GM18508 (cell line): Measurements from ENCODE around the gene C10orf120.

Experiments
- ATAC-seq: cut with Tn5 transposase; IDR thresholded peaks from one replicate; pipeline ENCODE4 v1.9.1; 2021; ENCODE audit warnings: moderate number of reproducible peaks; ENCODE audit not compliant: insufficient read depth, unreplicated experiment

Gene C10orf120

GRCh38 chr10:122706467-122706866 lies 6.8 kb upstream of the C10orf120 start:
- ATAC-seq = no peak

DNA sequence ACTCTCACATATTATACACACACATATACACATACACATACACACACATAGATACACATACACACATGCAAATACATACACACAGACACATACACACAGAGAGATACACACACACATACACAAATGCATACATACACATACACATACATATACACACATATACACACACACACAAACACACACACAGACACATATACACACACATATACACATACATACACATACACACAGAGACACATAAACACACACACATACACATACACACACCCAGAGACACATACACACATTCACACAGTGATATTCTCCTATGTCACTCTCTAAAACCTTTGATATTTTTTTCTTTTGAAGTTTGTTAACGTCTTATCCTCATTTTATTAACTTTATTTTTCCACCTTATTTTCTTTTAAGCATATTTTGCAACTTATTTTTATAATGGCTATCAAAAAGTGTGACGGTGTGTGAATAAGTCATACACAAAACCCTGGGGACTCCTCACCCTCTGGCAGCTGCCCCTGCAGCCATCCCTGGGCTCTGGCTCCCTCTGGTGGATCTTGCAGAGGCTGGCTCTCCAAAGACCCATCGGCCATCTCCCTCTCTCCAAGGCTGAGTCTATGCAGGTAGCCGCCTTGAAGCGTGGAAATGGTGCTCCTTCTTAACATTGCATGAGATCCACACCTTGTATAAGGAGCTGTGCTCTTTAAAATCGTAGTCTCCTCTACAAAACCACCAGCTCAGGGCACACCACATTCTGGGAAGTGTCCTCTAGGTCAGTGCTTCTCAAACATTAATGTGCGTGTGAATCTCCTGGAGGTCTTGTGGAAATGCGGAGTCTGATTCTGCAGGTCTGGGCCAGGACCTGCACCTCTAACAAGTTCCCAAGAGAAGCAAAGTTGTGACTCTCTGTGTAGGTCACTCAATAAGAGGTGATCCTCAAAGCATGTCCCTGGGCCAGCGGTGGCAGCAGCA lies 4.1 kb upstream of the C10orf120 start:
- ATAC-seq = no peak

DNA sequence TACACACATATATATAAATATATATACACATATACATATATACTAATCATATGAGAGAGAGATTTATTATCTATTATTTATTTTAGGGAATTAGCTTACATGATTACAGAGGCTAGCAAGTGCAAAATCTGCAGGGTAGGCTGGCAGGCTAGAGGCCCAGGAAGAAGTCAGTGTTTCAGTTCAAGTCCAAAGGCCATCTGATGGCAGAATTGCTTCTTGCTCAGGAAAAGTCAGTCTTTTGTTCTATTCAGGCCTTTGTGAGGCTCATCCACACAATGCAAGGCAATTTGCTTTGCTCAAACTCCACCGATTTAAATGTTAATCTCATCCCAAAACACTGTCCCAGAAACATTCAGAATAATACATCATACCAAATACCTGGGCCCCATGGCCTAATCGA lies 2.6 kb upstream of the C10orf120 start:
- ATAC-seq = no peak

- no peak for ATAC-seq
Measured at GRCh38 chr10:122701652-122702051, 2.0 kb upstream of the C10orf120 start.

DNA sequence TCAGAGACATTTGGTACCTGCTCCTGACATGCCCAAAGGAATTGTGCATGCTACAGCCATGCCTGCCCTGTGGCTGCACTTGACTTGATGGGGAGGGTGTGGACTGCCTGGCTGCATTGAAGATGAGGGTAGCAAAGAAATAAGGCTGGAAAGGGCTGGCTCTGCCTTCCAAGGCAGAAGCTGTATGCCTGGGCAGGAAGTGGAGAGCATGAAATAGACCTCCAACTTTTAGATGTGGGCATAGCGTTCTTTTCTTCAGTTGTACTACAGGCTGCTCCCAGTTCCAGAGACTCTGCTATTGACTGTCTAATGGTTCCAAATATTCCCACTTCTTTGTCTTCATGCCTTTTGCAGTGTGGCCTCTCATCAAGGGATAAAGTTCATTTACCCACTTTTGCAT lies 3.0 kb downstream of the C10orf120 start:
- ATAC-seq = no peak

GRCh38 chr10:122692744-122693143 lies 6.9 kb downstream of the C10orf120 start:
- no peak for ATAC-seq

DNA sequence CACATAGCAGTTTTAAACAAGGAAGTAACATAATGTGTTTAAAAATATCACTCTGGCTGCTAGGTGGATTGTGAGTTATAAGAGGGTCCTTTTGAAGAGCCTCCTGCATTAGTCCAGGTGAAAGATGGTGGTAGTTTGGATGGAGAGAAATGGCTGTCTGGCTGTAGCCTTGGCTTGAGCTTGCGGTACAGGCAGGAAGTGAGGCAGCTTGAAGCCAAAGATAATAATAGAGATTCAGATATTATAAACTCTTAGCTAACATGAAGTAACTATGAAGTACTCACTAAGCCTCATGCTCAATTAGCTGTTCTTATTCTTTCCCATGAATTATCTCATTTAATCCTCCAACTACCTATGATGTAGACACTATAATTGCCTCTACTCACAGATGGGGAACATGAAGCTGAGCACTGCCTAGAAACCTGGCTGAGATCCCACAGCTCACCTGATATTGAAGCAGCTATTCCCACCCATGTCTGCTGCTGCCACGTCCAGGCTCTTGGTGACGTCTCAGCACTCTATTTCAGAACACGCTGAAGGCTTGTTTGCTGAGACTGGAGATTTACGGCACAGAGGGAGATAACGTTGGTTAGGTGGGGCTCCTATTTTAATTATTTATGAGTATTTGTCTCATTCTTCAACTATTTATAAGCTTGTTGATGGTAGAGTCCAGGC lies 10.4 kb downstream of the C10orf120 start:
- no peak for ATAC-seq

GRCh38 chr10:122688293-122688989 lies 11.2 kb downstream of the C10orf120 start:
- no peak for ATAC-seq

- no peak for ATAC-seq
Measured at GRCh38 chr10:122682522-122682921, 17.1 kb downstream of the C10orf120 start.

GRCh38 chr10:122678266-122678665 lies 21.4 kb downstream of the C10orf120 start:
- no peak for ATAC-seq

DNA sequence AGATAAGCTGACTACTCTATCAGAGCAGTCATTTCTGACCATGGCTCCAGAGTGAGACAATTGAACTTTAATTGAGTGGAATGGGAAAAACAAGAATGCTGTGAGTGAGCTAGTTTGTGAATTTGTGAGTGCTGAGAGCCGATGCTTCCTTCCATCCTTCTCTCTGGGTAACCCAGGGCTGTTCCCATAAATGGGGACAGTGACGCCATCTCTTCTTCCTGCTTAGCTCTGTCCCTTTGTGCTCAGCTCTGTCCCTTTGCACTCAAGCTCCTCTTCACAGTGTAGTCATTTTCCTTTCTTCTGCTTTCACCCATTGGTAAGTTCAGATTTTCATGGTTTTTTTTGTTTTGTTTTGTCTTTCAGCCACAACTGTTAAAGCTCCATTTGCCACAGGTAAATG lies 24.4 kb downstream of the C10orf120 start:
- no peak for ATAC-seq

DNA sequence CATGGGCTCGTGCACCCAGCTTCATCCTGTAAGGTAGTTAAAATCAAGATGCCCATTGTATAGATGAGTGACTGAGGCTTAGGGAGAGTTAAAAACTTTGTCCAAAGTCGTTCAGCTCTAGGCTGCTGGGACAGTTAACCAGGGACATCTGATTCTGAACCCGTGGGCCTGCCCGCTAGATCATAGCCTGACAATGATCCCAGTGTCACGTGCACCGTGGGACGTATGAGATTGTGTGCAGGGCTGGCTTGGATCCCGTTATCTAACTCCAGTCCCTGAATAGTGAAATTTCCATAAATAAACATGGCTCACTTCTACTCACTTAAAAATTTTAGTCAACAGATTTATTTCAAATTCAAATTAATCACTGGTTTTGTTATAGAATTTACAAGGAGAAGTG lies 24.9 kb downstream of the C10orf120 start:
- ATAC-seq = no peak

DNA sequence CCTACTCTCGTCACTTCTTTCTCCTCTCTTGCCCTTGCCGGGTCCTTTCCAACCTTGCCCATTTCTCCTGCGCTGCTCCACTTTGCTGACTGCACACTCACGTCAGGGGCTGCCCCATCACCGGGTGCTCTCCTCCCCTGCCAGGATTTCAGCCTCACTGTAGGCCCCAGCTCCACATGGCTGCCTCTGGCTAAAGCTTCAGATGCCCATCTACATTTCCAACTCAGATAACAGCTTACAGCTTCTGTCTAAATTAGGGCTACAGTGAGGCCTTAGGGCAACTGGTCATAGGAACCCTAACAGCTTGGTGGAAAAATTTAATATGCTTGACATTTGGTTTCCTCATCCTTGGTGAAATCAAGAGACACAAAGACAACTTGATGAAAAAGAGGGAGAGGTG lies 25.9 kb downstream of the C10orf120 start:
- ATAC-seq = no peak

DNA sequence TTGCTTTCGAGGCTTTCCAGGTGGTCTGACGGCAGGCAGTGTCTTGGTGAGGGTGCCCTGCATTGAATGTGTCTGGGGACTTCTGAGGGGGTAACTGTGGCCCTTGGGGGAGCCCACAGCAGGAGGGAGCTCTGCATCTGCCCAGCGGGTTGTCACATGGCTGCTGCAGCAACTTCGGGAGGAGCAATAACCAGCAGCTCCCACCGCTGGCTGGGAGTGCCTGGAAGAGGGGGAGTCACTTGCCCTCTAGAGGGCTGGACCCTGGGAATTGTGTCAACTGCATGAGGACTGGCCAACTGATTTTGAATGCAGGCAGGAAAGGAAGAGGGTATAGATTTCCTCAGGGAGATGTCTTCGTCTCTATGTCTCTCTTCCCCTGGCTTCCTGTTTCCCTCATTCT lies 26.4 kb downstream of the C10orf120 start:
- ATAC-seq = no peak

DNA sequence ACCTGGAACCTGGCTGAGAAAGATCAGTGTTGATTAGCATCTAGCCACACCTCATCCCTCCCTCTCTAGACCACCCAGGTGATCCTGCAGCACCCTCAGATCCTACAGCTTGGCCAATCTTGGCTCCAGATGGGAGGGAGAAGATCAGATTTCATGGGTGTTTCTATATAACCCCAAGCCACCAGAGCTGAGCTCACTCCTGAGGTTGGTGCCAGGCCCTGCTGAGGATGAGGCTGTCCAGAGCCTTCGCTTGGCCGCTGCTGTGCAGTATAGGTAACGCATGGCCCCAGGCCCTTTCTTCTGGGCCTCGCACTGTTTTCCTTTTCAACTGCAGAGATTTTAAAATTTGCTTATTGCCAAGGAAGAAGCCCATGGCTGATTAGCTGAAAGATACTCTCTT lies 27.0 kb downstream of the C10orf120 start:
- ATAC-seq = no peak

DNA sequence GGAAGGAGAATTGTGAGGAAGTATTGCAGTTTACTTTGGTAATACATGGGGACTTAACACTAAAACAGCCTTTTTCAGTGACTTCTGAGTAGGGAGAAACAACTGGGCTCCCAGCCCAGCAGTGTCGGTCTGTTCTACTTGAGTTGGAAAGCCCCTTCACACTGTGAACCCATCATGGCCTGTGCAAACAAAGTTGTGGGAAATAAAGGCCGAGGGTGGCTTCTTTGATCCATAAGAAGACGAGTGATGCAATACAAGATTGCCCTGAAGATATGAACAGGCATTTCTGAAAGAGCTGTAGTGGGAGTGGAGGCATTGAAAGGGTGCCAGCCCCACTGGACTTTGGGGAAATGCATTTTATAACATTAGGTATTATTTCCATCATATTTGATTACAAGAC lies 28.3 kb downstream of the C10orf120 start:
- no peak for ATAC-seq

- no peak for ATAC-seq
Measured at GRCh38 chr10:122669842-122670241, 29.8 kb downstream of the C10orf120 start.

GRCh38 chr10:122669045-122669444 lies 30.6 kb downstream of the C10orf120 start:
- no peak for ATAC-seq

DNA sequence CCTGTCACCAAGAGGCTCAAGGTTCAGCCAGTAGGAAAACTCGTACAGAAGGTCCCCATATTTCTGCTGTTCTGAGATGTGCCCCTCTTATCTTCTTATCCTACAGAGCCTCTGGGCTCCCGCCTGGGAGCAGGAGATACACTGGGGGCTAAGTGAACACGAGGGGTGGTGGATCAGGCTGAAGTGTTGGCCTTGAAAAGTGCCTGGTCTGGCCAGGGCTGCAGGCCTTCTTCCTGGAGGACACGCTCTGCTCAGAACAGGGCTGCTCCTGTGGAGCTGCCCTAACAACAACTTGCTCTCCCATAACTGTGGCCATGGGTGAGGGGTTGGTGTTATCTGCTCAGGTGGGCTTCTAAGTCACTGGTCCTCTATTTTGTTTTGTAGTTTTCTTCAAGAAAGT lies 33.7 kb downstream of the C10orf120 start:
- ATAC-seq = no peak

- ATAC-seq = no peak
Measured at GRCh38 chr10:122665329-122665860, 34.3 kb downstream of the C10orf120 start.

- no peak for ATAC-seq
Measured at GRCh38 chr10:122664501-122664900, 35.1 kb downstream of the C10orf120 start.
